ENCODE results near the gene DAPK1. TPM values are rescaled to one million over a fixed set of nuclear protein-coding genes. Genes with fewer than 3 reads are reported as not detected.

Gene DAPK1
- total and polyA plus RNA-seq, 8 donors = 9.0 to 88.7 (median 50.7) TPM

DNA sequence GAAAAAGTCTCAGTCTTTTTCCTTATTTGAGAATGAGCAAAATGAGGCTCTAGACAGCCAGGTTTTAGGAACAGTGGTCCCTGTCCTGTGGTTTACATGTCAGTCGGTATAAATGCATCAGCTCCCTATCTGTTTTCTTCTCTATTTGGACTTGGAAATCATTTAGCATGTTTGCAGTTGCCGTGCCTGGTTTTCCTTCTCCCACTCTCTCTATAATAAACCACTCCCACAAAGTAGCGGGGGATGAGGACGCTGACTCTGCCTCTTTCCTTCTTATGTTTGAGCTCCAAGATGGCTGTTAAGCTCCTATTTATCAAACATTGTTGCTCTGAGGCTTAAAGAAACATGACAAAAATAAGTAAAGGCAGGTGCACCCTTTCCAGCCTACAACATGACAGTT, 171.1 kb downstream of the DAPK1 start:
- TF ChIP-seq, protein P1, sequence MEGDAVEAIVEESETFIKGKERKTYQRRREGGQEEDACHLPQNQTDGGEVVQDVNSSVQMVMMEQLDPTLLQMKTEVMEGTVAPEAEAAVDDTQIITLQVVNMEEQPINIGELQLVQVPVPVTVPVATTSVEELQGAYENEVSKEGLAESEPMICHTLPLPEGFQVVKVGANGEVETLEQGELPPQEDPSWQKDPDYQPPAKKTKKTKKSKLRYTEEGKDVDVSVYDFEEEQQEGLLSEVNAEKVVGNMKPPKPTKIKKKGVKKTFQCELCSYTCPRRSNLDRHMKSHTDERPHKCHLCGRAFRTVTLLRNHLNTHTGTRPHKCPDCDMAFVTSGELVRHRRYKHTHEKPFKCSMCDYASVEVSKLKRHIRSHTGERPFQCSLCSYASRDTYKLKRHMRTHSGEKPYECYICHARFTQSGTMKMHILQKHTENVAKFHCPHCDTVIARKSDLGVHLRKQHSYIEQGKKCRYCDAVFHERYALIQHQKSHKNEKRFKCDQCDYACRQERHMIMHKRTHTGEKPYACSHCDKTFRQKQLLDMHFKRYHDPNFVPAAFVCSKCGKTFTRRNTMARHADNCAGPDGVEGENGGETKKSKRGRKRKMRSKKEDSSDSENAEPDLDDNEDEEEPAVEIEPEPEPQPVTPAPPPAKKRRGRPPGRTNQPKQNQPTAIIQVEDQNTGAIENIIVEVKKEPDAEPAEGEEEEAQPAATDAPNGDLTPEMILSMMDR (IDR thresholded peaks at IDR 0.05) = no peak
- no peak for TF ChIP-seq POLR2AphosphoS5 (IDR thresholded peaks at IDR 0.05)
- TF ChIP-seq EP300 (IDR thresholded peaks at IDR 0.05) = no peak
- TF ChIP-seq POLR2A (IDR thresholded peaks at IDR 0.05) = no peak
- no peak for DNase-seq
- H3K9me3 ChIP-seq = peaks cover 4 to 17% (median 7%) of the 10 kb centered on the region in 4 donors
- no peak overlapping the region for H3K27ac ChIP-seq
- H3K36me3 ChIP-seq = peaks cover 19 to 91% (median 77%) of the 10 kb centered on the region in 4 donors
- intact Hi-C loops (cut with DNase I; ENCODE audit: low total_unique reads) = loop anchor here (5.0 kb wide), 1 partner anchor 326 kb away; no protein-coding TSS in a partner anchor
- H3K4me3 ChIP-seq = no peak overlapping the region
- peaks cover 0 to 7% (median under 1%) of the 10 kb centered on the region in 4 donors for H3K4me1 ChIP-seq
- WGBS, 5 donors = 68 to 82% (median 72%) methylated on average over 4 of the region's 4 CpGs
- H3K27me3 ChIP-seq = no peaks in the 10 kb centered on the region

GRCh38 chr9:87670572-87671264, 173.1 kb downstream of the DAPK1 start:
- 89 to 94% (median 93%) methylated on average over 17 to 18 of the region's 18 CpGs for WGBS, 5 donors
- no peak for TF ChIP-seq POLR2AphosphoS5 (IDR thresholded peaks at IDR 0.05)
- no peak for TF ChIP-seq POLR2A (IDR thresholded peaks at IDR 0.05)
- TF ChIP-seq, protein P1 (IDR thresholded peaks at IDR 0.05) = no peak
- Histone ChIP-seq H3K27me3 (no peaks in the 10 kb centered on the region), H3K4me3 (no peak overlapping the region), H3K4me1 (peaks cover 0 to 16% (median 7%) of the 10 kb centered on the region in 4 donors), H3K9me3 (peaks cover 4 to 15% (median 7%) of the 10 kb centered on the region in 4 donors), H3K36me3 (peaks cover 13 to 71% (median 58%) of the 10 kb centered on the region in 4 donors), H3K27ac (no peak overlapping the region)
- intact Hi-C loops (cut with DNase I; ENCODE audit: low total_unique reads) = no loop called here
- no peak for DNase-seq

DNA sequence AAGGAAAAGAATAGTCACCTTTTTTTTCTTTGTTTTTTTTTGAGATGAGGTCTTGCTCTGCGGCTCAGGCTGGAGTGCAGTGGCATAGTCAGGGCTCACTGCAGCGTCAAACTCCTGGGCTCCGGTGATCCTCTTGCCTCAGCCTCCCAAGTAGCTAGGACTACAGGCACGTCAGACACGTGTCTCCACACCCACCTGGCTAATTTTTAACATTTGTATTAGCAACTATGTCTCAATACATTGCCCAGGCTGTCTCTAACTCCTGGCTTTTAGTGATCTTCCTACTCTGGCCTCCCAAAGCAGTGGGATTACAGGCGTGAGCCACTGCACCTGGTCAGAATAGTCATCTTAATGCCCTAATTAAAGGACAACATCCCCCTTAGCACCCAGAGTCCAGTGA, 173.8 kb downstream of the DAPK1 start:
- Histone ChIP-seq H3K27ac (no peak overlapping the region), H3K27me3 (no peaks in the 10 kb centered on the region), H3K4me3 (no peak overlapping the region), H3K36me3 (peaks cover 13 to 64% (median 51%) of the 10 kb centered on the region in 4 donors), H3K9me3 (peaks cover 4 to 10% (median 7%) of the 10 kb centered on the region in 4 donors), H3K4me1 (peaks cover 6 to 24% (median 13%) of the 10 kb centered on the region in 4 donors)
- TF ChIP-seq POLR2A (IDR thresholded peaks at IDR 0.05) (no peak), EP300 (IDR thresholded peaks at IDR 0.05) (no peak), POLR2AphosphoS5 (IDR thresholded peaks at IDR 0.05) (no peak)
- TF ChIP-seq, protein P1 (IDR thresholded peaks at IDR 0.05) = no peak
- 80 to 87% (median 84%) methylated on average over 6 of the region's 6 CpGs for WGBS, 5 donors
- intact Hi-C loops (cut with DNase I; ENCODE audit: low total_unique reads) = no loop called here
- DNase-seq = no peak

DNA sequence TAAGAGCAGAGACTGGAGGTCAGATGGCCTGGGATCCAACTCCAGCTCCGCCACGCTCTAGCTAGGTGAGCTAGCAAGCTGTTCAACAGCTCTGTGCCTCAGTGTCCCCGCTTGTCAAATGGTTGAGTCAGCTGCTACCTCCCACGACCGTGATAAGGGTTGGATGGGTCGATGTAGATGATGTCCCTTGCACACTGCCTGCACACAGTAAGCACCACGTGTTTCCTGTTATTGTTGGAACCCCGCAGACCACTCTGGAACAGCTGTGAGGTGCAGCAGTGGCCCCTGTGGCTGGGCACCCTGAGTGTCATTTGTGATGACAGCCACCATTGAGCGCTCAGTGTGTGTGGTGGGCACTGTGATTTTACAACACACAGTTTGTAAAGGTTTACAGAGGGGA, 174.3 kb downstream of the DAPK1 start:
- WGBS, 5 donors = 74 to 93% (median 87%) methylated on average over 9 of the region's 9 CpGs

More for the DNA sequence above, 174.3 kb downstream of the DAPK1 start:
- Histone ChIP-seq H3K36me3 (peaks cover 8 to 59% (median 47%) of the 10 kb centered on the region in 4 donors), H3K4me1 (peaks cover 9 to 29% (median 16%) of the 10 kb centered on the region in 4 donors), H3K4me3 (no peak overlapping the region), H3K27me3 (no peaks in the 10 kb centered on the region), H3K9me3 (peaks cover 0 to 5% (median 4%) of the 10 kb centered on the region in 4 donors), H3K27ac (no peak overlapping the region)
- no peak for TF ChIP-seq POLR2A (IDR thresholded peaks at IDR 0.05)
- TF ChIP-seq, protein P1 (IDR thresholded peaks at IDR 0.05) = no peak
- no peak for TF ChIP-seq POLR2AphosphoS5 (IDR thresholded peaks at IDR 0.05)
- TF ChIP-seq EP300 (IDR thresholded peaks at IDR 0.05) = no peak
- intact Hi-C loops (cut with DNase I; ENCODE audit: low total_unique reads) = no loop called here
- no peak for DNase-seq

All from stomach (tissue), 9 donors.